SH-SY5Y (cell line): ENCODE measurements around the gene EPOP.

ENCODE experiments used
- GATA2 ChIP-seq: IDR thresholded peaks from 2 replicates; pipeline ENCODE4 v1.6.1; 2011; ENCODE audit warnings: mild to moderate bottlenecking, low read depth, low read length
- GATA3 ChIP-seq: IDR thresholded peaks from 2 replicates; pipeline ENCODE4 v1.6.1; 2011; ENCODE audit warnings: low read depth, mild to moderate bottlenecking, low read length, moderate library complexity

- TF ChIP-seq GATA2 (no peak), GATA3 (no peak)
Observed at GRCh38 chr17:38627957-38628356, 46.8 kb downstream of the EPOP start.
